Activated naive CD8-positive, alpha-beta T cell (primary cell): ENCODE results near the gene WHRN.

Experiments
- H3K27ac Mint-ChIP-seq: one replicate; pipeline ENCODE4 v1.8.0; 2021; ENCODE audit warnings: mixed read lengths
- H3K27me3 Mint-ChIP-seq: one replicate; pipeline ENCODE4 v1.8.0; 2021; ENCODE audit warnings: mixed read lengths
- H3K36me3 Mint-ChIP-seq: one replicate; pipeline ENCODE4 v1.8.0; 2021; ENCODE audit warnings: mixed read lengths
- H3K4me1 Mint-ChIP-seq: one replicate; pipeline ENCODE4 v1.8.0; 2021; ENCODE audit warnings: low read depth, mixed read lengths
- H3K4me3 Mint-ChIP-seq: one replicate; pipeline ENCODE4 v1.8.0; 2021; ENCODE audit warnings: mild to moderate bottlenecking, mixed read lengths
- H3K9me3 Mint-ChIP-seq: one replicate; pipeline ENCODE4 v1.8.0; 2021; ENCODE audit warnings: low read depth, mixed read lengths

The WHRN gene

GRCh38 chr9:114392749-114393112 is 112.5 kb downstream of the WHRN start:
- H3K4me3 Mint-ChIP-seq: peak overlapping the region; percentile 59
- no peaks in the 10 kb centered on the region for H3K27me3 Mint-ChIP-seq
- H3K9me3 Mint-ChIP-seq: no peaks in the 10 kb centered on the region
- peaks cover 3% of the 10 kb centered on the region for H3K36me3 Mint-ChIP-seq
- peaks cover 92% of the 10 kb centered on the region for H3K4me1 Mint-ChIP-seq
- H3K27ac Mint-ChIP-seq: peak overlapping the region; percentile 89

DNA sequence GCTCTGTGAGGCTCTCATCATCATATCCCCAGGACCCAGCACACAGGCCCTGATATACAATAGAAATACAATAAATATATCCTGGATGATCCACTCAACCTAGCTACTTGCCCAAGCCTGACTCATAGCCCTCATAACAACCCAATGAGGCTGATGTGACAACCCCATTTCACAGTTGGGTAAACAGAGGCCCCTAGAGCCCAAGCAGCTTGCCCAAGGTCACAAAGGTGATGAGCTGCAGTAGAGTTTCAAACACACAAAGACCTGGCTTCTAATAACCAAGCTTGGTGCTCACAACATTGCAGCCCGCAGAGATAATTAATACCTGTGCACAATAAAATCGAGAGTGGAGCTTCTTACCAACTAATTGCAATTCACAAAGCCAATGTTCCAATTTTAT is 114.3 kb downstream of the WHRN start:
- H3K9me3 Mint-ChIP-seq: no peaks in the 10 kb centered on the region
- H3K27me3 Mint-ChIP-seq: no peaks in the 10 kb centered on the region
- peaks cover 77% of the 10 kb centered on the region for H3K4me1 Mint-ChIP-seq
- H3K27ac Mint-ChIP-seq: peak overlapping the region; percentile 100
- peak overlapping the region; percentile 98 for H3K4me3 Mint-ChIP-seq
- H3K36me3 Mint-ChIP-seq: peaks cover 4% of the 10 kb centered on the region

GRCh38 chr9:114389612-114390368 is 115.5 kb downstream of the WHRN start:
- Mint-ChIP-seq H3K9me3 (no peaks in the 10 kb centered on the region), H3K27me3 (no peaks in the 10 kb centered on the region), H3K4me3 (peak overlapping the region; percentile 98), H3K4me1 (peaks cover 73% of the 10 kb centered on the region), H3K36me3 (peaks cover 4% of the 10 kb centered on the region), H3K27ac (peak overlapping the region; percentile 100)

GRCh38 chr9:114388764-114389375 is 116.4 kb downstream of the WHRN start:
- Mint-ChIP-seq H3K27me3 (no peaks in the 10 kb centered on the region), H3K4me1 (peaks cover 73% of the 10 kb centered on the region), H3K9me3 (no peaks in the 10 kb centered on the region), H3K4me3 (peak overlapping the region; percentile 98), H3K27ac (peak overlapping the region; percentile 100), H3K36me3 (peaks cover 4% of the 10 kb centered on the region)

DNA sequence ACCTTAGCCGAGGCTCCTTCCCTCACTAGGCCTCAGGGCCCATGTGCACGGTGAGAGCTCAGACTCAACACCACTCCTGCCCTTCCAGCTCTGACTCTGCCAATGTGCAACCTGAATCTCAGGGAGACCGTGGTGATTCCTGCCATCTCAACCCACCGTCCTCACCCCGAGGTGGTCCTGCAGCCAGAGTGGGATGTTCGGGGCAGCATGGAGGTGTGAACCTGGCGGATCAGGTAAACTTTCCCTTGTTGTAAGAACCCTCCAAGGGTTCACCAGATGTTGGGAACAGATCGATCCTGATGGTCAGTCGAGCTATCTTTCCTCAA is 117.0 kb downstream of the WHRN start:
- peak overlapping the region; percentile 100 for H3K27ac Mint-ChIP-seq
- H3K27me3 Mint-ChIP-seq: no peaks in the 10 kb centered on the region
- peak overlapping the region; percentile 98 for H3K4me3 Mint-ChIP-seq
- peaks cover 4% of the 10 kb centered on the region for H3K36me3 Mint-ChIP-seq
- H3K4me1 Mint-ChIP-seq: peaks cover 74% of the 10 kb centered on the region
- H3K9me3 Mint-ChIP-seq: no peaks in the 10 kb centered on the region

DNA sequence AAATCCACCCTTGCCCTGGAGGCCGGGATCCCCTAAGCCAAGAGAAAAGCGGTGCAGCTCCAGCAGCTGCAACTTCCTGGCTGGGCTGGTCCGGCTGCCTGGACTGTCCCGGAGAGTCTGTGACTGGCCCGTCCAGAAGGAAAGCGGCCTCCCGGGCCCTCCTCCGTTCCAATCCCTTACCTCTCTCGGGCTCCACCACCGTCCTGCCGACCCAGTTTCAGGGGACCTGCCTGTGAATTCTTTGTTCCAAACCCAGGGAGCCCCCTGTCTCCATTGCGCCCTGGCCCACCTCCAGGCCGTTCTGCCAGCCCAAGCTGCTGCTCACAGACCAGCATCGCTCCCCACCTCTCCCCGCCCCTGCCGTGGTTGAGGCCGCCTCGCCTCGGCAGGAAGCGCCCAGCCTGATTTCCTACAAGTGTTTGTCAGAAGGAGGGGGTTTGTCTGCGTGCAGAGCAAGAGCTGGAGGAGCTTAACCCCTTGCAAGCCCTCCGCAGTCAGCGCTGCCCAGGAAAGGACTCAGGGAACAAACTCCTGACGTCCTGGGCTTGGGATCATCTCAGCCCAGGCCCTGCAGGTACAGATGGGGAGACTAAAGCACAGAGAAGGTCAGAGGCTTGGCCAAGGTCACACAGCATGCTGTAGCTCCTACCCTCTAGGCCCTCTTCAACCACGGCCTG is 117.5 kb downstream of the WHRN start, which contains the start of gene AKNA:
Gene AKNA, minus strand, starts transcription at position 303 of the 677 bp plus-strand sequence. CDS start 6,649 bp downstream, outside the sequence.
- Mint-ChIP-seq H3K36me3 (peaks cover 4% of the 10 kb centered on the region), H3K4me1 (peaks cover 73% of the 10 kb centered on the region), H3K27me3 (no peaks in the 10 kb centered on the region), H3K4me3 (peak within 1 kb of the TSS; percentile 98), H3K27ac (peak within 1 kb of the TSS; percentile 100), H3K9me3 (no peaks in the 10 kb centered on the region)

- H3K4me1 Mint-ChIP-seq: peaks cover 74% of the 10 kb centered on the region
- peak overlapping the region; percentile 98 for H3K4me3 Mint-ChIP-seq
- H3K27ac Mint-ChIP-seq: peak overlapping the region; percentile 100
- H3K27me3 Mint-ChIP-seq: no peaks in the 10 kb centered on the region
- no peaks in the 10 kb centered on the region for H3K9me3 Mint-ChIP-seq
- H3K36me3 Mint-ChIP-seq: peaks cover 4% of the 10 kb centered on the region
Observed at GRCh38 chr9:114386886-114387679, 118.2 kb downstream of the WHRN start.

DNA sequence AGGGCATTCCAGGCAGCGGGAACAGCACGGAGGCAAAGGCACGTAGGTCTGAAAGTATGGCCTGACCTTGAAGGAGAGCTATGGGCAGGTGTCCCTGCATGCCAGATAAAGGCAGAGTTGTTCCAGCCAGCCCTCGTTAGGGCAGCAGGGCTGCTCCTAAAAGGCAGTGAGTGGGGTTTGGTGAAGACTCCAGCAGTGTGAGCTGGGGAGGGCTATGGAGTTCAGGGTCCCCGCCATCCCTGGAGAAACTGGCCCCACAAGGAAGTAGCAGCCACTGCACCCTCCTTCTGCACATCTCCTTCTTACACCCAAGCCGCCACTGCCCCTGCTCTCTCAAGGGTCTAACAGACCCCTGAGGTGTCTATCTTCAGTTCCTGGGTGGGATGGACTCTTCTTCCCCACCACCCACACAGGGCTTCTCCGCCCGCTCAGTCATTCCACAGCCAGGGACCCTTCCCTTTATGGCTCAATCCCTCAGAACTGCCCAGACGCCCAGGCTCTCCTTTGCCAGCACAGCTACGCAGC is 118.8 kb downstream of the WHRN start:
- Mint-ChIP-seq H3K36me3 (peaks cover 4% of the 10 kb centered on the region), H3K9me3 (no peaks in the 10 kb centered on the region), H3K4me1 (peaks cover 75% of the 10 kb centered on the region), H3K4me3 (peak overlapping the region; percentile 98), H3K27me3 (no peaks in the 10 kb centered on the region), H3K27ac (peak overlapping the region; percentile 100)

- H3K4me1 Mint-ChIP-seq: peaks cover 71% of the 10 kb centered on the region
- no peaks in the 10 kb centered on the region for H3K27me3 Mint-ChIP-seq
- H3K4me3 Mint-ChIP-seq: peak overlapping the region; percentile 98
- H3K36me3 Mint-ChIP-seq: peaks cover 2% of the 10 kb centered on the region
- H3K27ac Mint-ChIP-seq: peak overlapping the region; percentile 100
- no peaks in the 10 kb centered on the region for H3K9me3 Mint-ChIP-seq
Observed at GRCh38 chr9:114385397-114386181, 119.7 kb downstream of the WHRN start.

DNA sequence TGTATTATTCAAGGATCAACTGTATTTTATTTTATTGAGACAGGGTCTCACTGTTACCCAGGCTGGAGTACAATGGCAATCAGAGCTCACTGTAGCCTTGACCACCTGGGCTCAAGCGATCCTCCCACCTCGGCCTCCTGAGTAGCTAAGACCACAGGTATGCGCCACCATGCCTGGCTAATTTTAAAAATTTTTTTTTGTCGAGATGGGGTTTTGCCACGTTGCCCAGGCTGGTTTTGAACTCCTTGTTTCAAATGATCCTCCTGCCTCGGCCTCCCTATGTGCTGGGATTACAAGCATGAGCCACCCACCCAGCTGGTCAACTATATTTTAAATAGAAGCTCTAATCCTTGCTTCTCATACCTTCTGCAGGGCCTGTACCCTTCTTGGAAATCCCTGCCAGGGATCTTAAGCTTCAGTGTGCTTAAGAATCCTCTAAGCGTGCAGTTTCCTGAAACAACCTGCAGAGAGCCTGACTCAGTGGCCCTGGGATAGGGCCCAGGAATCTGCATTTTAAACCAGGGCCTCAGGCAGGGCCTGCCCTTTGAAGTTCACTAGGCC is 120.4 kb downstream of the WHRN start:
- Mint-ChIP-seq H3K36me3 (peaks cover 6% of the 10 kb centered on the region), H3K27ac (peak overlapping the region; percentile 100), H3K27me3 (no peaks in the 10 kb centered on the region), H3K9me3 (no peaks in the 10 kb centered on the region), H3K4me3 (peak overlapping the region; percentile 98), H3K4me1 (peaks cover 69% of the 10 kb centered on the region)

DNA sequence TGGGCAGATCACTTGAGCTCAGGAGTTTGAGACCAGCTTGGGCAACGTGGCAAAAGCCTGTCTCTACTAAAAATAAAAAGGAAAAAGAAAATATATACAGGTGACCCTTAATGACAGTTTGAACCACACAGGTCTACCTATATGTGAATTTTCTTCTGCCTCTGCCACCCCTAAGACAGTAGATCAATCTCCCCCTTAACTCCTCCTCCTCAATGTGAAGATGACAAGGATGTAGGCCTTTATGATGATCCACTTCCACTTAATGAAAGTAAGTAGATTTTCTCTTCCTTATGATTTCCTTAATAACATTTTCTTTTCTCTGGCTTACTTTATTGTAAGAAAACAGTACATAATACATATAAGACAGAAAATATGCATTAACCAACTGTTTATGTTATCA is 120.9 kb downstream of the WHRN start:
- Mint-ChIP-seq H3K27ac (peak overlapping the region; percentile 100), H3K4me1 (peaks cover 69% of the 10 kb centered on the region), H3K27me3 (no peaks in the 10 kb centered on the region), H3K4me3 (peak overlapping the region; percentile 98), H3K9me3 (no peaks in the 10 kb centered on the region), H3K36me3 (peaks cover 6% of the 10 kb centered on the region)

- Mint-ChIP-seq H3K27ac (peak overlapping the region; percentile 100), H3K9me3 (no peaks in the 10 kb centered on the region), H3K4me3 (peak overlapping the region; percentile 98), H3K4me1 (peaks cover 69% of the 10 kb centered on the region), H3K36me3 (peaks cover 8% of the 10 kb centered on the region), H3K27me3 (no peaks in the 10 kb centered on the region)
Observed at GRCh38 chr9:114383521-114384231, 121.6 kb downstream of the WHRN start.
